GM21381 (cell line): Measurements from ENCODE around the gene IL21R.

ENCODE experiments used
- ATAC-seq: cut with Tn5 transposase; IDR thresholded peaks from one replicate; pipeline ENCODE4 v1.9.1; 2021; ENCODE audit warnings: mild to moderate bottlenecking, moderate library complexity; ENCODE audit not compliant: unreplicated experiment

The IL21R gene

DNA sequence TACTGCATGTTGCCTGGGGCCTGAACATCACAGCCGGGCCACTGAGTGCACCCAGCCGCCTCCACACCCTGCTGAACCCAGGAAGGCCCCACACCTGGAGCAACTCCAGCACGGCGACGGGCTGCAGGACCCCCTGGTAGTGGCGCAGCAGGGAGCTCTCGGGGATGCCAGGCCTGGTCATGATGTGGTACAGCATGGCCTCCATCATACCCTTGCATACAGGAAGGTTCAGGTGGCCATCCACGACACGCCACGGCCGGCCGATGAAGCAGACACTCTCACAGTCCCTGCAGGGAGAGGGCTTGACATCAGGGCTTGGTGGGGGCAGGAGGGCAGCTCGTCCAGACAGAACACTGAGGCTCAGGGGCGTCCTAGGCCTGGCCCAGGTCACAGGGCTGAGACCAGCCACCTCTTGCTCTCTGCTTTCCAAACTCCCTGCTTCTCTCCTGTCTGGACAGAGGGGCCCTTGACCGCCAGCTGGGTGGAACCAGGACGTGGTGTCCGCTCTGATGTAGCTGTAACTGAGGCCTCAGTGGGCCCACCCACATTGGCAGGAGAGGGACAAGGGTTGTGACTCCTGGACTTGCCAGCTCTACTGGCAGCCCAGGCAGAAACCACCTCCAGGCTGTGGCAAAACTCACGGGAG, 60.3 kb downstream of the IL21R start:
- no peak for ATAC-seq

DNA sequence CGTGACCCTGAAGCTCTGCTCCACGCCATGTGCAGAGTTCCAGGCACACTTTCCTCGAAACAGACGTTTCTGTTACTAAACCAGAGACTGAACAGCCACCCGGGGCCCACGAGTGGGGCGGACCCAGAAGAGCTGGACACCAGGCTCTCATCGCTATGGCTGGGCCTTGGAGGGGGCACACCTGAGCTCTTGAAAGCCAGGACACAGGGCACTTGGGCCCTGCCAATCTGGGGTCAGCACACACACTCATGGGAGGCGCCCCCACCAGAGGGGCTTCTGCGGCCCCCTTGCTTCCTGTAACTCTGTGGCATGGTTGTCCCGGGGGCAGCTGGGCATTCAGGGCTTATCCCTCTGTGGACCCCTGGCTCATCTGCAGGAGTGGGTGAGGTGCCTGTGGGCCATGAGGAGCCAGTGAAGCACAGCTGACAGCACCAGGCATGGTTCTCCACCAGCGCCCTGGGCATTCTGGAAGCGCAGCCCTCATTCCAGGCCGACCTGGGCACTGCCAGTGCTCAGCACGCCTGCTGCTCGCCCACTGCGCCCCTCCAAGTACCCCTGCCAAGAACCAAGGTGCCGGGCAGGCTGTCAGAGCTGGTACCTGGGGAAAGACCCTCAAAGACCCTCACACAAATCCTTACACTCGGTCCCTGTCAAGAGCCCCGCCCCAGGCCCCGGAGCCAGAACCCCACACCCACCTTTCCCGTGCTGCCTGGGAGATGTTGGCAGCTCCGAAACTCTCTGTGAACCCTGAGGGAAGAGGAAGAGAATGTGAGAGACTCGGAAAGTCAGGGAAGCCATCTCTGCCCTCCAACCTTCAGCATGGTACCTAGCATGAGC, 61.1 kb downstream of the IL21R start:
- no peak for ATAC-seq

DNA sequence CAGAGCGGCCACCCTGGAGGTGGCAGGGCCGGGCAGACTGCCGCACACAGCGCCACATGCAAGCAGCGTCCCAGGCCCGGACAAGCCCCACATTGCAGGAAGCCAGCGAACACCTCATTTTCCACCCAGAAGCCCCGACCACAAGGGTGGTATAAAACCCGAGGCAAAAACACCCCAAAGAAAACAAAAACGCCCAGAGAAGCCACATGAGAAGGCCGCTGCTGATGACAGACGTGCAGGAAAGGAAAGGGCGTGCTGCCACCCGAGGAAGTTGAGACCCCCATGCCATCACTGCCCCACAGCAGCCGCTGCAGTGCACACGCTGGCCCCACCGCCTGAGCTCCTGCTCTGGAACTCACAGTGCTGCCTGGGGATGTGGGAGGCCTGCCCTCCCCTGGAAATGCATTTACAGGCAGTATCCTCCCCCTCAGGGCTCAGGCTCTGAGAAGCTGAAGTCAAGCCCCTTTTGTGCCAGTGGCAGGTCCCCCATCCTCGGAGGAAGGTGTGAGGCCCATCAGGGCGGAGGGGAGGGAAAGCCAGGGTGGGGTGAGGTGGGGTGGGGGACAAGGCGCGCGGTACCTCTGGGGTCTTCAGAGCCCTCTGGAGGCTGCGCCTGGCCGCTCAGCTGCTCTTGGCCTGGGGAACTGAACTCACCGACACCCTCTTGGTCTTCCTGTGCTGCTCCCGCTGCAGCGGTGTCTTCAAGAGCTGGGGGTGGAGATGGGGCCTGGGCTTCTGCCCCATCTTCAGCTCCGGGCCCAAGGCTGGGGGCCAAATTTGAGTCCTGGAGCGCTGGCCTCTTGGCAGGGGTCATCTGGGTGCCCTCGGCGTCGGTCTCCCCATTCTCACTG, 62.0 kb downstream of the IL21R start:
- no peak for ATAC-seq

DNA sequence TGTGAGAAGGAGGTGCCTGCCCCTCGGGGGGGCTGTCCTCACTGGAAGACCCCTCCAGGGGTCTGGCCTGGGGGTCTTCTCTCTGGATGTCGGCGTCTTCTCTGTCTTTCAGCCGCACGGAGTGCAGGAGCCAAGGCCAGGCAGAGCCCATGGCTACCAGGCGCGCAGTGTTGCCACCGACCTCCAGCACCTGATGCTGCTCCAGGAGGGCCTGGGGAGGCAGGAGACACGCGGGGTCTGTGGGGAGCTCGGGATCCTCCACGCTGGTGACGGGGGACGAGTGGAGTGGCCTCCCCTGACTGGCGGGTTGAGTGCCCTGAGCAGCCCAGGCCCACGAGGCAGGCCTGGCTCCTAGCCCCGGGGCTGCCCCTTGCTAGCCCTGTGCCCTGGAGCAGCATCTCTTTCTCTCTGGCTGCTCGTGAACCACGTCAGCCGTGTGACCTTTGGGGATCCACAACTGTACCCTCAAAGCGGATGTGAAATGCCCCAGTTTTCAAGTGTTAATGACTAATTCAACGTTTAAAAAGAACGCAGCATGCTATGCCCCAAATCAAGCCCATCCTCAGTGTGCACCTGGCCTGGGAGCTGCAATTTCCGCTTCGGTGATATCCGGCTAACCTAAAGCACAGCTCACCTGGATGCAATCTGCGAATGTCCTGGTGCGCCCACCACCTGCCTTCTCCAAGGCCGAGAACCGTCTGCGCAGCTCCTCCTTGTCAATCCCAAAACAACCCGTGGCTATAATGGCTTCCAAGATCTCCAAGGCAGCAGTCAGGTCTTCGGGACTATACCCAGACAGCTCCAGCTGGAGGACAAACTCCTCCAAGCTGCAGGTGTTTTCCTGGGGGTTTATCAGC, 62.9 kb downstream of the IL21R start:
- no peak for ATAC-seq

DNA sequence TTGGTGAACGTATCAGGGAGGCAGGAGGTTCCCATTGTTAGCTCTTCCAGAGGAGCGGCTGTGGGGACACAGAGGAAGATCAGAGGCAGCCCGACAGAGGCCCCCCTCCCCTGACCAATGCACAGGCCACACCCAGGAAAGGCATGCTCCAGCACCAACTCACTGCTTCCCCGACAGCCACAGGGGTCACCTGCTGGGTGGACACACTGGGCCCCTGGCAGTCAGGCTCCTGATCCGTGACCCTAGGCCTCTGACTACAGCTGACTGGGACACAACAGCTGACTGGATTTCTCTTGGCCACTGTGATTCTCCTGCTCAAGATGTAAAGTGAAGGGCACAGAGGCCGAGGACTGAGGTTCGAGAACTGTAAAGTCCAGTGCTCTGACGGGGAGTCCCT, 63.5 kb downstream of the IL21R start:
- no peak for ATAC-seq

DNA sequence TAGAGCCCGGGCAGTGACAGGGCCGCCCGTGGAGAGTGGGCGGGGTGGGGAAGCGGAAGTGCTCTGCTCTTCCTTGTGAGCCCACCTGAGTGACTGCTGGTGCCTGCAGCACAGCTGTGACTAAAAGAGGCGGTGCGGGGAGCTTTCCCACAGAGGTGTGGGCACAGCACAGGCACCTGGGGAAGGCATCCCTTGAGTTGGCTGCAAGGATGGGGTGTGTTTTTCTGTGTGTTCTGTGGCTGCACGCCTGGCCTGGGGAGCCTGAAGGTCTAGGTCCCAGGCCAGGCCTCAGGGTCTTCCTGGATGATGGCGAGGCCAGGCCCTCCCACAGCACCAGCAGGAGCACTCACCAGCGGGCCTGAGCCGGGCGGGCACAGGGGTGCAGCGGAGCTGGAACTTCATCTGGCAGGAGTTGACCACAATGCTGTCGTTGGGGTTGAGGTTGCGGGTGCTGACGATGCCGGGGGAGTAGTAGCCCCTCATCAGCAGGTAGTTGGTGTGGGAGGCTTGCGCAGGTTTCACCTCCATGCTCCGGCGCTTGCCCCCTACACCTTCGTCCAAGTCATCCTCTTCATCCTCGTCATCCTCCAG, 67.1 kb downstream of the IL21R start:
- no peak for ATAC-seq

DNA sequence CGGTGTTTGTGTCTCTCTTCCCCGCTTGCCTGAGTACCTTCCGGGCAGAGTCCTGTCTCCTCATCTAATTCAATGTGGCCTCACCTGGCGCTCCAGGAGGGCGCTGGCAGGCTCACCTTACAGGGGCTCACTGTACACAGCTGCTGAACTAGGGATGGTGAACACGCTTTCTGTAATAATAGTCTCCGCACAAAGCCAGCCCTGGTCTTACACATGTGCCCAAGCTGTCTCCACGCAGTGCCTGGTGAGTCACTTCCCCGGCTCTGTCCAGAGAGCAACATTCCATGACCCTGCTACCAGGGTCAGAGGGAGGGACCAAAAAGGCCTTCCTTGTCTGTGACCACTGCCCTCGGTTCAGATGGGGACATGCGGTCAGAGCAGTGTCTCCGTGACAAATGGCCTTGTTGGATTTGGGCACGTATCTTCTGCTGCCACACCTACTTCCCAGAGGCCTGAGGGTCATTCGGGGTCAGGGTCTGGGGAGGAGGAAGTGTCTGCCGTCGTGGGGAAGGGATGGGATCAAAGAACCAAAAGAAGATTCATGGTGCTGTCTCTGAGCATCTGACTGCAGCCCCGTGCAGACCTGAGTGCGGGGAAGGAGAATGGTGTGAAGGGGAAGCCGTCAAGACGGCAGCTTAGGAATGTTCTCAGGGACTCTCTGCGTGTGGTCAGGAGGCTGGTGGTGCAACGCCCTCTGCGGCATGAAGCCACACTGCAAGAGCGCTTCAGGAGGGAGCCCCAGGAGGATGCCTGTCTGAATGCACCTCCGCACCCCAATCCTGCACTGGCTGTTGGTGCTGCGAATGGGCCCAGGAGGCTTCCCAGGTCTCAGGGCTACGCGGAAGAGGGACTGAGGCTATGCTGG, 68.8 kb downstream of the IL21R start:
- no peak for ATAC-seq

DNA sequence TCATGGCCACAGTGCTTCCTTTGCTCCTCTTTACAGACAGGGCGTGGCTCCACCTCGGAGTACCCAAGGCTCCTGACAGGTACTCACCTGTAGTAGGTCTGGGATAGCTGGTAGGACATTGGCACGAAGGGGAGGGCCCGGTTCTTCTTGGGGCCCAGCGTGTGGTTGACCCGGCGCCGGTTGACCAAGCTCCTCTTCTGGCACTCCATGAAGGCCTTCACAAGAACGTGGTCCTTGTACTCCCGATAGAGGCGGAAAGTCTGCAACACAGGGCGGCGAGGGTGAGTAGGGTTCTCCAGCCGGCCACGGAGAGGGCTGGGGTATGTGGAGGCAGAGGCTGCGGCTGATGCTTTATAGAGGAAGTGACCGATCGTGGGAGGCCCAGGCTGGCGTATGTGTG, 69.7 kb downstream of the IL21R start:
- ATAC-seq = no peak

DNA sequence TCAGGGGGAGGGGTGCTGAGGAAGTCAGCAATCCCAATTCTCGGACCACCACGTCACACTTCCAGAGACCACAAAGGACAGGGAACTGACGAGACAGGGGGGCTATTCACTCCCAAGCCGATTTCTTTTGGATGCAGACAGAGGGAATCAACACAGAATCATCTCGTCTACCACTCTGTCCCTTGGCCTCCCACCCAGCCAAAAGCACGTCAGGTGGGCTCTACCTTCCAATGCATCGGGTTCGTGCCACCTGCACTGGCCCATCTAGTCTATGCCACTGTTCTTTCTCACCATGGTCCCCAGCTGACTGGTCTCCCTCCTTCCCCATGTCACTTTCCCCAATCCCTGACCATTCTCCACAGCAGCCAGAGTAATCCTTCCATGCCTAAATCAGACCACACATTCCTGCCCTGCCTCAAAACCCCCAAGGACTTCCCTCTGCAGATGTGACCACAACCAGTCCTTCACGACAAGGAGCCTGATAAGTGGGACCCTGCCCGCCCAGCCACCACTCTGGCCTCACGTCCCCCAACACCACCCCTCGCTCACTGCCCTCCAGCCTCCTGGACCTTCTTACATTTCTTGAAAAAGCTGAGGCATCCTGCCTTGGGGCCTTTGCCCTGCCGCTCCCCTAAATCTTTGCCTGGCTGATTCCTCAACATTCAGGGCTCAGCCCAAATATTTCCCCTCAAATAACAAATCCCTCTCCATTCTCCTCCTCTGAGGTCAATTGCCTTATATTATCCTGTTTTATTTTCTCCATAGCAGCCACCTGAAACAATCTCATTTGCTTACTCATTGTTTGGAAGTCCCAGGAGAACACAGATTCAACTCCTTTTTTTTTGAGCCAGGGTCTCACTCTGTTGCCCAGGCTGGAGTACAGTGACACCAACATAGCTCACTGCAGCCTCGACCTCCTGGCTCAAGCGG, 70.4 kb downstream of the IL21R start:
- no peak for ATAC-seq

DNA sequence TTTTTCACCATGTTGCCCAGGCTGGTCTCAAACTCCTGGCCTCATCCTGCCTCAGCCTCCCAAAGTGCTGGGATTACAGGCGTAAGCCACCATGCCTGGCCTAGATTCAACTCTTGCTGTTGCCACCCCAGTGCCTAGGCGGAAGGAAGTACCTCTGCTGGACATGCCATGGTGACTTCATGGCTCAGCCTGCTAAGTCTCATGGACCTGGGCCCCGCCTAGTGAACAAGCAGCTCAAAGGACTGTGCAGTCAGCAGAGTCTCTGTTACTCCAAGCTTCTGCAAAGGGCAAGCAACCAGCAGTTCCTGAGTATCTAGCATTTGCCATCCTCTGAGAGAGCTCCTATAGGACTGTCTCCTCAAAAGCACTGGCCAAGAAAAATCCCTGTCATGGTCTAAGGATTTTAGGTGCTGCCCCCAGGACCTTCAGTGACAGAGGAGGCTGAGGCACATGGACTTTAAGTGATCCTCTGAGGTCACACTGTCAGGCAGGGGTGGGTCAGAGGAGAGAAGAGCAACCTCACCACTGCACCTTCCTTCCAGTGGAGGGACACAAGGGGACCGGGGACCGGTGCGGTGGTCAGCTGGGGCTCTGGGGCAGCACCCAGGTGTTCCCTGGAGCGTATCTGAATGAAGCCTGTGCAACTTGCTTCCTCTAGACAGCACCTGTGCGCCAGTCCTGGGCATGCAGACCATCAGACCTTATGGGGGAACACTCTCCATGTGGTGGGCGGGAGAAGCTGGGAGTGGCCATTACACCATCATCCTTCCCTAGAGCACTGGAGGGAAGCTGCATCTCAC, 71.3 kb downstream of the IL21R start:
- ATAC-seq = no peak

DNA sequence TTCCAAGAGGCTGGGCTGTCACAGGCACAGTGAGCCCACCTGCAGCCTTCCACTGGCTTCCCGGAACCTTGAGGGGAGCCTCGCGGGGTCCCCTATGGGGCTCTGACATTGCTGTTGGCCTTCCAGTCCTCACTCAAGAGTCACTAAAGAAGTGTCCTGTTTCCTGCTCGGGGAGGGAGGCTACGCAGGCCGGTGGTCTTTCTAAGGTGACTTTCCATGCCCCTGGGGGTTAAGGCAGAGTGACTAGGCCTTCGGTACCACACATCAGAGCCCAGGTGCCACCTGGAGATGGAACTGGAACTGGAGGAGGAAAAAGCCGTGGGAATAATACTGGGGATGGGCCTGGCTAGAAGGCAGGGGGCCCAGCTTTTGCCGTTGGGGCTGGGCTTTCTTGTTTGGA, 72.1 kb downstream of the IL21R start:
- no peak for ATAC-seq

DNA sequence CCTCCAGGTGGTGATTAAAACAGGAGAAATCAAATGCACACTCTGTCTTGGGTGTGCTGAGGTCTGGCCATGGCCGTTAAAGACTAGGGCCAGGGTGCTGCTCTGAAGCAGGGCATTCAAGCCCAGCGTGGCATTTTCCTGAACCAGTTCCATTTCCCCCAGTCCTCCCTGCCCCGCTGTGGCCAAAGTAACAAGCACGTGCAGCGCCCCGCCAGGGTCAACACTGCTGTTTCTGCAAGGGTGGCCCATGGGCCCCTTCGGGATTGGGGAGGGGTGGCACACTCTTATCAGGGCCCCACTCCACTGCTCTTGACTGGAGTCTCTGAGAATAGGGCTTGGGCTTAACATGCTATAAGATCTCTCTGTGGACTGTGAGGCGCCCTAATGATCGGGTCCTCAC, 72.9 kb downstream of the IL21R start:
- ATAC-seq = no peak

DNA sequence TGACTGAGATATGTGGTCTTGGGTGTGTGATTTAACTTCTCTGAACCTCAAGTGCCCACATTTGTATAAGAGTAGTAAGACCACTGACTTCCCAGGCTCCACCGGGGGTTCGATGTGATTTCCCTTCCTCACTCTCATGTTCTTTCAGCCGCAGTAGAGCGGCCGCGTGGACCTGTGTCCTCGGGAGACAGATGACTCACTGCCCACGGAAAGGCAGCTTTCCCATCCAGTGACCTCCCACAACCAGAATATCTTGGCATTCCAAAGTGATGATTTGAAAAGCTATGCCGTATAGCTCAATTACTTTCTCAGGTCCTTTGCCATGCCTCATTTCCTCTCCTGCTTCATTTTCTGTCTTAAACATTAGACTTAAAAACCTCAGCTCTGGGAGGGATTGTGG, 73.6 kb downstream of the IL21R start:
- no peak for ATAC-seq

DNA sequence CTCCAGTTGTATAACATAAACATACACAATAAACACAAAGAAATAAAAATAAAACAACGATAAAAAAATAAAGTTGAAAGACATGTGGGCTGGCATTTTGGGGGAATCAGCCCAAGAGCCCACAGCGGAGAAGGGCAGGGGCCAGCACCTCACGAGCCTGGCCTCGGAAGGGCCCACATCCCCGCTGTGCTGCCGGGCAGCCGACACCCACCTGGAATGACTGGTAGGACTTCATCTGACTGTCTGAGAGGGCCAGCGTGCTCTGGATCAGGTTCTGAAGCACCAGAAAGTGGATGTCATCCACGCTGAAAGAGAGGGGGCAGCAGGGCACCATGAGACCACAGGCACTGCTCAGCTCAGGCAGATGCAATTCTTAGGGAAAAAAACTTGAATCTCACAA, 74.3 kb downstream of the IL21R start:
- ATAC-seq = no peak

DNA sequence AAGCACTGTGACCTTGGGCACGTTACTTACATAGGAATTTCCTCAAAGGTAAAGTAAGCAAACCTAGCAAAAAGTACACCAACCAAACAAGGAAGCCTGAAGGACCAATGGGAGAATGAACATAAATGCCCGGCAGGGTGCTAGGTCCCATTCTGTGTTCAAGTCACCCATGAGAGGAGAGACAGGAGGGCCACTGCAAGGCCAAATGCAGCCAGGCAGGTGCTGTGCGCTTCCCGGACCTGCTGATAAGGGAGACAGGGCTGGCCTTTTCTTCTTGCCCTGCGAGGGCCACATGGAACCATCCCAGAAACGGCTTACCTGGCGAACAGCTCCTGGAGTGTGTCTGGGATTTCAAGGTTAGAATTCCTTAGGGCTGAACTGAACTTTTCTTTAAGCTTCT, 78.8 kb downstream of the IL21R start:
- ATAC-seq = no peak

DNA sequence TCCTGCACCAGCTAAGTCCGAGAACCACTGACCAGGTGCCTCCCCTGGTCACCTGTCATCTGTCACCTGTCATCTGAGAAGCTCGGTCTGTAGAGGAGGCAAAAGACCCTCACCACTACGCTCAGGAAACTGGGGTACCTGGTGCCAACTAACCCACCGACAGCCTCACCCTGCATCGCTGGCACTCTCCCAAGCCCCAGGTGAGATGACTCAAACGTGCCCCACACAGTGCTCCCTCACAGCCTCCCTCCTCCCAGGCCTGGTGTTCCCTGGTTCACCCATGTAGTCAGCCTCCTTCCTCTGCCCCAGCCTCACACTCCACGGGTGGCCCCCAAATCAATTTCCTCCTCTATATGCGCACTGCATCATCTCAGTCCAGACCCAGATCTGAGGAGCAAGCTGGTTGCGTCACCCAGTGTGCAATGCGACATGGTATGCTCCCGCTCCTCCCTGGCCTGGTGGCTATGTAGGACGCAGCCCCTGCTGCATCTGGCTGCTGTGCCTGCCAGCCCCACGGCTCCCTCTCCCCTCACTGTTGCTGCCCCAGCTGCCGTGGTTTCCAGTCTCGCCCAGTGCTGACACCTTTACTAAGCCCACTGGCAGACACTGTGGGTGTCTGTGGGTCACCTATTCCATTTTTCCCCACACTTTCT, 79.4 kb downstream of the IL21R start:
- no peak for ATAC-seq
